Panc1 (cell line): ENCODE data around the gene IQSEC2. TPM values are rescaled to one million over a fixed set of nuclear protein-coding genes. Genes with fewer than 3 reads are reported as not detected.

Experiments used
- ATAC-seq: fragments of 200-7000 bp; cut with Tn5 transposase; 2 replicates; pipeline ENCODE4 v1.9.1; 2020; ENCODE audit warnings: mild to moderate bottlenecking, moderate library complexity
- BruUV-seq: library from RNA; stranded (reverse); fragments of 400-500 nt; replicated peaks from 2 replicates; lab custom pipeline; 2021; lab: Mats Ljungman, UMichigan
- CTCF ChIA-PET: fragments of 300-600 bp; sonication (Branson Sonifier 250); formaldehyde crosslinking; loops from one replicate; lab custom pipeline; 2022; ENCODE audit warnings: antibody characterized with exemption; lab: Charles Lee
- POLR2A ChIA-PET: fragments of 300-600 bp; sonication (Branson Sonifier 250); formaldehyde crosslinking; loops from one replicate; lab custom pipeline; 2022; ENCODE audit warnings: antibody characterized with exemption; lab: Charles Lee
- DNase-seq: peaks from one replicate; pipeline ENCODE4 v3.0.0-alpha.2; 2010; ENCODE audit warnings: low read depth, low spot score
- H3K27ac ChIP-seq: 2 replicates; pipeline ENCODE4 v1.5.1; 2011; ENCODE audit warnings: mild to moderate bottlenecking, low read length, inconsistent platforms
- H3K27me3 ChIP-seq: fragments of 200-500 bp; sonication (Bioruptor generic); 2 replicates; pipeline ENCODE4 v1.6.0; 2014; ENCODE audit warnings: low read length, inconsistent platforms; ENCODE audit not compliant: control insufficient read depth, insufficient read depth
- H3K36me3 ChIP-seq: fragments of 200-500 bp; sonication (Bioruptor generic); 2 replicates; pipeline ENCODE4 v1.5.1; 2014; ENCODE audit warnings: inconsistent platforms, mild to moderate bottlenecking, low read length, moderate library complexity; ENCODE audit not compliant: control insufficient read depth, insufficient read depth
- H3K4me1 ChIP-seq: 2 replicates; pipeline ENCODE4 v1.5.1; 2011; ENCODE audit warnings: inconsistent platforms, mild to moderate bottlenecking, low read length, moderate library complexity; ENCODE audit not compliant: control insufficient read depth, insufficient read depth
- H3K4me3 ChIP-seq, 2 experiments: 2 replicates each; pipeline ENCODE4 v1.5.1; 2011 to 2012; ENCODE audit warnings: low read depth in 2 of 2, low read length in 2 of 2, mild to moderate bottlenecking in 2 of 2, inconsistent platforms in 1 of 2, moderate library complexity in 1 of 2
- H3K9me3 ChIP-seq: fragments of 200-500 bp; sonication (Bioruptor generic); 2 replicates; pipeline ENCODE4 v1.5.1; 2014; ENCODE audit warnings: low read depth, mild to moderate bottlenecking, inconsistent platforms, low read length, moderate library complexity; ENCODE audit not compliant: control insufficient read depth, insufficient read depth
- CTCF ChIP-seq: fragments of 450-650 bp; IDR thresholded peaks from 2 replicates; pipeline ENCODE4 v1.5.1; 2017; ENCODE audit warnings: mild to moderate bottlenecking
- POLR2AphosphoS5 ChIP-seq: IDR thresholded peaks from 2 replicates; pipeline ENCODE4 v1.6.1; 2012; ENCODE audit warnings: mild to moderate bottlenecking, low read depth, low read length, moderate library complexity
- REST ChIP-seq, 2 experiments: IDR thresholded peaks; 2 replicates each; pipeline ENCODE4 v1.6.1; 2011 to 2012; ENCODE audit warnings: low read depth in 2 of 2, control low read depth in 1 of 2, low read length in 1 of 2, mild to moderate bottlenecking in 1 of 2, moderate library complexity in 1 of 2; ENCODE audit not compliant: insufficient read depth in 1 of 2
- SIN3A ChIP-seq: IDR thresholded peaks from 2 replicates; pipeline ENCODE4 v1.6.1; 2012; ENCODE audit warnings: low read depth, mild to moderate bottlenecking, low read length, moderate library complexity, borderline replicate concordance; ENCODE audit not compliant: insufficient read depth
- TCF7L2 ChIP-seq: IDR thresholded peaks from 2 replicates; pipeline ENCODE4 v1.6.1; 2011; ENCODE audit warnings: mild to moderate bottlenecking, low read depth, low read length, inconsistent platforms
- in situ Hi-C: cut with HindIII; loops from 2 replicates; pipeline ENCODE4 v1.10.0; 2016; ENCODE audit warnings: low sequenced_read_pairs, low pct_unique_long_range_greater_than_20kb
- intact Hi-C: fragments of 100-400 bp; cut with micrococcal nuclease; formaldehyde crosslinking; loops from one replicate; pipeline ENCODE4 v1.10.0; 2022; ENCODE audit not compliant: unreplicated experiment
- total RNA-seq: library from RNA; stranded (reverse); gene quantifications from one replicate; pipeline ENCODE4 v1.2.1, GENCODE V29; 2021; ENCODE audit not compliant: unreplicated experiment

The IQSEC2 gene
- total RNA-seq, 1 experiment from 2014 or later: 38.8 TPM

- POLR2A ChIA-PET: interaction anchor here (0.6 kb wide), 1 partner anchor 71 kb away, joined by 3 read pairs; no protein-coding TSS in a partner anchor
- in situ Hi-C loops: no loop called here
Measured at GRCh38 chrX:53312946-53313727, 31.8 kb upstream of the IQSEC2 start.

GRCh38 chrX:53309837-53310236, 28.5 kb upstream of the IQSEC2 start:
- H3K36me3 ChIP-seq: no peaks in the 10 kb centered on the region
- BruUV-seq: no TSS peak
- POLR2A ChIA-PET: interaction anchor here (0.7 kb wide), 1 partner anchor 57 kb away, joined by 3 read pairs; no protein-coding TSS in a partner anchor

More at GRCh38 chrX:53312946-53313727, 31.8 kb upstream of the IQSEC2 start:
- no peak overlapping the region for H3K4me3 ChIP-seq
- no peak overlapping the region for H3K27ac ChIP-seq
- no peaks in the 10 kb centered on the region for H3K9me3 ChIP-seq
- no peaks in the 10 kb centered on the region for H3K27me3 ChIP-seq
- H3K36me3 ChIP-seq: no peaks in the 10 kb centered on the region
- peak; percentile 78 for ATAC-seq
- DNase-seq: peak; percentile 36
- no TSS peak for BruUV-seq
- intact Hi-C loops: no loop called here
- CTCF ChIA-PET: interaction anchor here (0.6 to 2.2 kb wide), 8 partner anchors 10 to 169 kb away, joined by 3 to 8 read pairs (median 4); no protein-coding TSS in a partner anchor
- H3K4me1 ChIP-seq: peaks cover 3% of the 10 kb centered on the region
- peak; percentile 83 for TF ChIP-seq CTCF
- no peak for TF ChIP-seq SIN3A
- no peak for TF ChIP-seq POLR2AphosphoS5

GRCh38 chrX:53308836-53309235, 27.5 kb upstream of the IQSEC2 start:
- ChIA-PET POLR2A (no interaction called here), CTCF (interaction anchor here (0.6 kb wide), 1 partner anchor 59 kb away, joined by 3 read pairs; no protein-coding TSS in a partner anchor)
- intact Hi-C loops: no loop called here
- Histone ChIP-seq H3K27ac (no peak overlapping the region), H3K4me1 (peaks cover 3% of the 10 kb centered on the region), H3K4me3 (no peak overlapping the region), H3K36me3 (no peaks in the 10 kb centered on the region), H3K27me3 (no peaks in the 10 kb centered on the region), H3K9me3 (no peaks in the 10 kb centered on the region)
- no TSS peak for BruUV-seq
- ATAC-seq (no peak), DNase-seq (no peak)
- TF ChIP-seq CTCF: no peak
- TF ChIP-seq SIN3A: no peak
- no peak for TF ChIP-seq POLR2AphosphoS5
- no peak for TF ChIP-seq TCF7L2
- no peak for TF ChIP-seq REST (IDR thresholded peaks at IDR 0.05; ENCODE audit: insufficient read depth in 1 of 2, low read depth in 2 of 2, low read length in 1 of 2)
- in situ Hi-C loops: no loop called here

More at GRCh38 chrX:53309837-53310236, 28.5 kb upstream of the IQSEC2 start:
- ATAC-seq (no peak), DNase-seq (no peak)
- H3K4me3 ChIP-seq: no peak overlapping the region
- CTCF ChIA-PET: no interaction called here
- no peak overlapping the region for H3K27ac ChIP-seq
- H3K9me3 ChIP-seq: no peaks in the 10 kb centered on the region
- in situ Hi-C loops: no loop called here
- TF ChIP-seq POLR2AphosphoS5 (no peak), TCF7L2 (no peak), CTCF (no peak)
- no peaks in the 10 kb centered on the region for H3K27me3 ChIP-seq
- H3K4me1 ChIP-seq: peaks cover 3% of the 10 kb centered on the region
- intact Hi-C loops: no loop called here
